Stimulated activated naive CD8-positive, alpha-beta T cell treated with anti-CD3 and anti-CD28 coated beads, Interleukin-15, Interleukin-2, amounts not matched to agents 100 U/mL and 50 U/mL, for 24 hours (primary cell): ENCODE results near the gene NUP160.
"Not testable (repeated sequence)": the region's sequence is repeated elsewhere in the genome, so short reads cannot be mapped to it uniquely, and the experiment has no call there.

Experiments
- ATAC-seq: fragments of 150-1000 bp; cut with Tn5 transposase; one replicate; pipeline ENCODE4 v1.10.0; 2021
- DNase-seq: peaks from one replicate; pipeline ENCODE4 v3.0.0; 2021

Gene NUP160

GRCh38 chr11:47861728-47862127, 13.6 kb upstream of the NUP160 start:
- DNase-seq (no peak), ATAC-seq (no peak)

GRCh38 chr11:47860536-47860935, 12.4 kb upstream of the NUP160 start:
- ATAC-seq (no peak), DNase-seq (no peak)

GRCh38 chr11:47857892-47858543, 9.9 kb upstream of the NUP160 start:
- no peak for DNase-seq
- no peak for ATAC-seq

- no peak for DNase-seq
- no peak for ATAC-seq
Observed at GRCh38 chr11:47857485-47857884, 9.3 kb upstream of the NUP160 start.

GRCh38 chr11:47856186-47856585, 8.0 kb upstream of the NUP160 start:
- no peak for DNase-seq
- ATAC-seq = no peak

GRCh38 chr11:47854667-47855066, 6.5 kb upstream of the NUP160 start:
- no peak for DNase-seq
- ATAC-seq = peak; percentile 32

GRCh38 chr11:47852053-47852452, 3.9 kb upstream of the NUP160 start:
- DNase-seq (no peak), ATAC-seq (no peak)

GRCh38 chr11:47850337-47850736, 2.2 kb upstream of the NUP160 start:
- DNase-seq (no peak), ATAC-seq (no peak)

- DNase-seq (no peak), ATAC-seq (no peak)
Observed at GRCh38 chr11:47848700-47849155, 578 bp upstream of the NUP160 start.

GRCh38 chr11:47847537-47847891, 636 bp downstream of the NUP160 start:
- no peak for DNase-seq
- ATAC-seq = no peak

GRCh38 chr11:47846998-47847397, 1.2 kb downstream of the NUP160 start:
- no peak for ATAC-seq
- DNase-seq = no peak

GRCh38 chr11:47843361-47844055, 4.6 kb downstream of the NUP160 start:
- DNase-seq (no peak), ATAC-seq (no peak)

GRCh38 chr11:47842749-47843148, 5.4 kb downstream of the NUP160 start:
- DNase-seq = no peak
- no peak for ATAC-seq

GRCh38 chr11:47837929-47838328, 10.2 kb downstream of the NUP160 start:
- DNase-seq = no peak
- ATAC-seq = no peak

- ATAC-seq = no peak
Observed at GRCh38 chr11:47837292-47837691, 10.9 kb downstream of the NUP160 start.

GRCh38 chr11:47830013-47830412, 18.1 kb downstream of the NUP160 start:
- not testable (repeated sequence) for ATAC-seq, DNase-seq

More at GRCh38 chr11:47837292-47837691, 10.9 kb downstream of the NUP160 start:
- DNase-seq = no peak

GRCh38 chr11:47828284-47828683, 19.9 kb downstream of the NUP160 start:
- no peak for DNase-seq
- no peak for ATAC-seq

GRCh38 chr11:47822664-47823063, 25.5 kb downstream of the NUP160 start:
- not testable (repeated sequence) for DNase-seq, ATAC-seq

GRCh38 chr11:47819743-47820142, 28.4 kb downstream of the NUP160 start:
- DNase-seq = no peak
- no peak for ATAC-seq

GRCh38 chr11:47800759-47801158, 47.4 kb downstream of the NUP160 start:
- DNase-seq (no peak), ATAC-seq (no peak)

- DNase-seq = peak; percentile 50
- ATAC-seq = peak; percentile 97
Observed at GRCh38 chr11:47797633-47798032, 50.5 kb downstream of the NUP160 start.

GRCh38 chr11:47791774-47792430, 56.2 kb downstream of the NUP160 start:
- ATAC-seq = no peak
- DNase-seq = no peak

- ATAC-seq, DNase-seq: not testable (repeated sequence)
Observed at GRCh38 chr11:47790017-47790416, 58.1 kb downstream of the NUP160 start.
